ENCODE measurements around the gene SPEM2.

GRCh38 chr17:7403977-7404736, 21.3 kb upstream of the SPEM2 start, which contains the start of gene TMEM256:
- TF ChIP-seq CTCF (IDR thresholded peaks at IDR 0.05; ENCODE audit: insufficient read depth, low read length, poor library complexity, severe bottlenecking), result no peak
- TF ChIP-seq EZH2phosphoT487 (conservative IDR thresholded peaks at IDR 0.05; ENCODE audit: low read length), result no peak

Data from SU-DHL-6 (cell line).